B cell (primary cell): ENCODE measurements around the gene CTXND2. TPM values are rescaled to one million over a fixed set of nuclear protein-coding genes. Genes with fewer than 3 reads are reported as not detected.

ENCODE experiments used
- ATAC-seq: fragments of 200-7000 bp; cut with Tn5 transposase; one replicate; pipeline ENCODE4 v1.10.0; 2021; ENCODE audit warnings: low read depth, mild to moderate bottlenecking, moderate number of reproducible peaks, moderate library complexity
- CTCF ChIA-PET: fragments of 350-600 bp; sonication (Branson Sonifier 250); formaldehyde crosslinking; loops from one replicate; lab custom pipeline; 2021; ENCODE audit warnings: antibody characterized with exemption, inconsistent platforms; lab: Charles Lee
- POLR2A ChIA-PET: fragments of 350-600 bp; sonication (Branson Sonifier 250); formaldehyde crosslinking; loops from one replicate; lab custom pipeline; 2021; ENCODE audit warnings: antibody characterized with exemption; lab: Charles Lee
- DNase-seq: peaks from one replicate; pipeline ENCODE4 v3.0.0; 2013
- H2AFZ ChIP-seq: 2 replicates; pipeline ENCODE4 v1.6.1; 2012; ENCODE audit warnings: mild to moderate bottlenecking, low read depth, low read length; ENCODE audit not compliant: insufficient read depth, poor library complexity, severe bottlenecking
- H3K27ac ChIP-seq, 2 donors: 1 replicate in 1 of 2; 2 replicates in 1 of 2; pipeline ENCODE4 v1.5.1; 2012 to 2013; ENCODE audit warnings: low read length in 2 of 2, mild to moderate bottlenecking in 2 of 2, moderate library complexity in 1 of 2
- H3K27me3 ChIP-seq, 4 experiments: fragments of 200-600 bp in 1 of 4; sonication (generic) in 1 of 4; replicated peaks in 1 of 4; 1 replicate in 2 of 4; 2 replicates in 2 of 4; pipeline versions ENCODE4 v1.6.1 to v1.7.0; 2013 to 2016; ENCODE audit warnings: low read length in 3 of 4, mild to moderate bottlenecking in 2 of 4, mixed read lengths in 1 of 4, moderate library complexity in 1 of 4; ENCODE audit not compliant: insufficient read depth in 4 of 4, control insufficient read depth in 3 of 4; ENCODE audit errors: control extremely low read depth in 1 of 4
- H3K36me3 ChIP-seq, 2 experiments: replicated peaks in 1 of 2; 1 replicate in 1 of 2; 2 replicates in 1 of 2; pipeline versions ENCODE4 v1.6.1 to v1.7.1; 2013; ENCODE audit warnings: low read length in 1 of 2; ENCODE audit not compliant: insufficient read depth in 2 of 2, control insufficient read depth in 1 of 2; ENCODE audit errors: control extremely low read depth in 1 of 2, extremely low read depth in 1 of 2
- H3K4me1 ChIP-seq, 2 donors: fragments of 200-600 bp in 1 of 2; sonication (generic) in 1 of 2; 1 replicate in 1 of 2; 2 replicates in 1 of 2; pipeline versions ENCODE4 v1.5.1 to v1.6.1; 2013 to 2017; ENCODE audit warnings: low read length in 2 of 2; ENCODE audit not compliant: control insufficient read depth in 2 of 2, insufficient read depth in 2 of 2
- H3K4me2 ChIP-seq: replicated peaks from 2 replicates; pipeline ENCODE3; 2012; ENCODE audit warnings: mild to moderate bottlenecking, low read depth, low read length; ENCODE audit not compliant: poor library complexity, severe bottlenecking
- H3K4me3 ChIP-seq, 5 experiments: fragments of 200-600 bp in 1 of 5; sonication (generic) in 1 of 5; 1 replicate in 3 of 5; 2 replicates in 2 of 5; pipeline versions ENCODE4 v1.5.1 to v1.7.0; 2011 to 2016; ENCODE audit warnings: low read length in 4 of 5, mild to moderate bottlenecking in 4 of 5, low read depth in 2 of 5, control low read depth in 1 of 5, moderate library complexity in 1 of 5; ENCODE audit not compliant: insufficient read depth in 1 of 5; ENCODE audit errors: control extremely low read depth in 1 of 5, extremely low read depth in 1 of 5
- H3K79me2 ChIP-seq: fragments of 200-600 bp; sonication (generic); one replicate; pipeline ENCODE4 v1.6.0; 2016; ENCODE audit warnings: low read length; ENCODE audit not compliant: control insufficient read depth, insufficient read depth
- H3K9ac ChIP-seq: fragments of 200-600 bp; sonication (generic); 2 replicates; pipeline ENCODE4 v1.6.1; 2017; ENCODE audit warnings: mild to moderate bottlenecking, low read length, moderate library complexity
- H3K9me3 ChIP-seq, 3 donors: one replicate each; pipeline versions ENCODE4 v1.6.1 to v1.7.1; 2013; ENCODE audit warnings: low read length in 2 of 3; ENCODE audit not compliant: control insufficient read depth in 2 of 3, insufficient read depth in 1 of 3; ENCODE audit errors: control extremely low read depth in 1 of 3
- H4K20me1 ChIP-seq: 2 replicates; pipeline ENCODE4 v1.6.0; 2012; ENCODE audit warnings: mild to moderate bottlenecking, low read length; ENCODE audit not compliant: insufficient read depth, control insufficient read depth, poor library complexity, severe bottlenecking
- H3K27ac Mint-ChIP-seq: one replicate; pipeline ENCODE4 v1.8.0; 2021; ENCODE audit warnings: mixed read lengths
- H3K27me3 Mint-ChIP-seq: one replicate; pipeline ENCODE4 v1.8.0; 2021; ENCODE audit warnings: mixed read lengths
- H3K4me1 Mint-ChIP-seq: one replicate; pipeline ENCODE4 v1.8.0; 2021; ENCODE audit warnings: mixed read lengths
- H3K4me3 Mint-ChIP-seq: one replicate; pipeline ENCODE4 v1.8.0; 2021; ENCODE audit warnings: mixed read lengths
- H3K9me3 Mint-ChIP-seq: one replicate; pipeline ENCODE4 v1.8.0; 2022; ENCODE audit warnings: mixed read lengths; ENCODE audit not compliant: insufficient read depth
- CTCF ChIP-seq: fragments of 200-600 bp; IDR thresholded peaks from one replicate; pipeline ENCODE4 v1.8.0; 2022; ENCODE audit warnings: antibody characterized with exemption, mild to moderate bottlenecking
- EZH2 ChIP-seq: IDR thresholded peaks from 2 replicates; pipeline ENCODE4 v1.6.1; 2012; ENCODE audit warnings: borderline replicate concordance, low read depth, mild to moderate bottlenecking, moderate library complexity, low read length; ENCODE audit not compliant: insufficient read depth, poor library complexity, severe bottlenecking
- WGBS: methylation state at CpG from one replicate; pipeline ENCODE4 v1.1.5; 2013; ENCODE audit warnings: missing lambda C conversion rate; ENCODE audit not compliant: insufficient coverage; 5-methylcytosine and 5-hydroxymethylcytosine counted together
- intact Hi-C: fragments of 100-400 bp; cut with micrococcal nuclease; formaldehyde crosslinking; loops from one replicate; pipeline ENCODE4 v1.10.0; 2022
- polyA plus RNA-seq: library from polyadenylated mRNA; depleted of rRNA; stranded (reverse); fragments of >200 nt; gene quantifications from 2 replicates; pipeline ENCODE4 v1.2.3, GENCODE V29; 2012
- total RNA-seq, 2 donors: library from RNA; stranded (reverse); fragments of 120-200 nt in 1 of 2; gene quantifications; 1 replicate in 1 of 2; 2 replicates in 1 of 2; pipeline versions ENCODE4 v1.2.3 to v1.2.4, GENCODE V29; 2013 to 2022

The CTXND2 gene
- total and polyA plus RNA-seq, 2 donors (not counting 1 experiment from before 2014, with no cell fraction given) = not detected

- no peak overlapping the region for H2AFZ ChIP-seq
- H3K4me3 ChIP-seq = no peak overlapping the region
- H3K27me3 Mint-ChIP-seq = no peaks in the 10 kb centered on the region
- no peaks in the 10 kb centered on the region for H3K4me1 Mint-ChIP-seq
- no peaks in the 10 kb centered on the region for H3K36me3 ChIP-seq
- H3K9me3 Mint-ChIP-seq = no peaks in the 10 kb centered on the region
- no peaks in the 10 kb centered on the region for H4K20me1 ChIP-seq
- intact Hi-C loops = no loop called here
- no peaks in the 10 kb centered on the region for H3K9me3 ChIP-seq
- H3K79me2 ChIP-seq = no peaks in the 10 kb centered on the region
- ChIA-PET CTCF (no interaction called here), POLR2A (interaction anchor here (0.6 kb wide), 1 partner anchor 418 kb away, joined by 9 read pairs; no protein-coding TSS in a partner anchor)
- H3K4me3 Mint-ChIP-seq = no peak overlapping the region
- H3K27ac ChIP-seq = no peak overlapping the region
- WGBS = 100% methylated on average over 2 of the region's 5 CpGs
- H3K4me2 ChIP-seq = no peak overlapping the region
- no peak overlapping the region for H3K9ac ChIP-seq
- H3K4me1 ChIP-seq = no peaks in the 10 kb centered on the region
- no peak for TF ChIP-seq EZH2
- no peak for TF ChIP-seq CTCF
- no peak overlapping the region for H3K27ac Mint-ChIP-seq
- no peaks in the 10 kb centered on the region for H3K27me3 ChIP-seq
- ATAC-seq (no peak), DNase-seq (no peak)
These were observed 15.4 kb downstream of the CTXND2 start for GRCh38 chr1:150902346-150902745.

- Histone ChIP-seq H3K36me3 (no peaks in the 10 kb centered on the region), H3K27me3 (no peaks in the 10 kb centered on the region), H3K4me2 (no peak overlapping the region), H2AFZ (no peak overlapping the region), H3K4me3 (no peak overlapping the region), H3K79me2 (no peaks in the 10 kb centered on the region), H3K9ac (no peak overlapping the region), H3K4me1 (no peaks in the 10 kb centered on the region), H4K20me1 (no peaks in the 10 kb centered on the region), H3K9me3 (no peaks in the 10 kb centered on the region), H3K27ac (no peak overlapping the region)
- Mint-ChIP-seq H3K9me3 (no peaks in the 10 kb centered on the region), H3K4me3 (no peak overlapping the region), H3K27ac (no peak overlapping the region), H3K4me1 (no peaks in the 10 kb centered on the region), H3K27me3 (no peaks in the 10 kb centered on the region)
- CTCF ChIA-PET = no interaction called here
- WGBS = no CpG with 5 or more reads among the region's 1 CpG
- intact Hi-C loops = no loop called here
- ATAC-seq = no peak
- POLR2A ChIA-PET = interaction anchor here (0.6 kb wide), 1 partner anchor 418 kb away, joined by 9 read pairs; no protein-coding TSS in a partner anchor
- DNase-seq = no peak
- TF ChIP-seq EZH2 (no peak), CTCF (no peak)
These were observed 15.8 kb downstream of the CTXND2 start for GRCh38 chr1:150902751-150903150.
